HG02870 (cell line): ENCODE measurements around the gene TMC6.
"Not testable (repeated sequence)": the region's sequence is repeated elsewhere in the genome, so short reads cannot be mapped to it uniquely, and the experiment has no call there.

Experiments
- ATAC-seq: cut with Tn5 transposase; IDR thresholded peaks from one replicate; pipeline ENCODE4 v1.9.1; 2021; ENCODE audit warnings: mild to moderate bottlenecking, moderate library complexity; ENCODE audit not compliant: unreplicated experiment

The TMC6 gene

GRCh38 chr17:78128551-78129350 is at the start of gene TMC6:
Gene TMC6 (minus strand): TSS chr17:78128755. CDS start chr17:78126832, 1,923 bp downstream.
- ATAC-seq = no peak

DNA sequence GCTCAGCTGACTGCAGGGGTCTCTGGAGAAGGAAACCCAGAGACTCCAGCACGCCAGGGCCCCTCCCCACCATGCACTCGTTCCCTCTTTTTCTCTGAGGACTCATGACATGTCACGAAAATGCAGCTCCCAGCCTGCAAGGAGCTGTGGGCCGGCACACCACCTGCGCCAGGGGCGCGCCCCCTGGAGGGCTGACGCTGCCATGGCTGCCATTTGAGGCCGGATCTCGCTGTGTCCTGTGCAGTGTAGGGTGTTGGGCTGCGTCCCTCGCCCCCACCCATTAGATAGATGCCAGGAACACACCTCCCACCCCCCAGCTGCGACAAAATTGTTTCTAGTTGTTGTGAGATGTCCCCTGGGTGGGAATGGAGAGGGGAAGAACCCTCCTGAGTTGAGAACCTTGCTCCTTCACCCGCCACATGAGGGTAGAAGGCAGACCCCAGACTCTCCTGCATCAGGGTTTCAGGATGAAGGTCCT is 48.0 kb upstream of the TMC6 start:
- no peak for ATAC-seq

DNA sequence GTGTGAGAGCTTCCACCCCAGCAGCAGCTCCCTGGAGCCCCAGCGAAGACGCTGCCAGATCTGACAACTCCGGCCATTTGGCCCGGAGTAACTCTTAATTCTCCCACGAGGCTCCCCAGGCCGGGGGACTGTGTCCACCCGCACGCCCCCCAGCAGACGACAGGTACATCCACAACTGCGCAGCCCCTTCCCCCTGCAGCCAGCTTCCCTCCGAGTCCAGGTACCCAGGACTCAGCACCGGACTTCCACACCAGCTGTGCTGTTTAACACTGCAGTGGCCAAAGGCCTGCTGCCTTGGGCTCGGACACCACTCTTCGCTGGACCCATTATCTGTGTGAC is 47.1 kb upstream of the TMC6 start:
- ATAC-seq = no peak

- no peak for ATAC-seq
Observed at GRCh38 chr17:78174870-78175642, 46.5 kb upstream of the TMC6 start.

DNA sequence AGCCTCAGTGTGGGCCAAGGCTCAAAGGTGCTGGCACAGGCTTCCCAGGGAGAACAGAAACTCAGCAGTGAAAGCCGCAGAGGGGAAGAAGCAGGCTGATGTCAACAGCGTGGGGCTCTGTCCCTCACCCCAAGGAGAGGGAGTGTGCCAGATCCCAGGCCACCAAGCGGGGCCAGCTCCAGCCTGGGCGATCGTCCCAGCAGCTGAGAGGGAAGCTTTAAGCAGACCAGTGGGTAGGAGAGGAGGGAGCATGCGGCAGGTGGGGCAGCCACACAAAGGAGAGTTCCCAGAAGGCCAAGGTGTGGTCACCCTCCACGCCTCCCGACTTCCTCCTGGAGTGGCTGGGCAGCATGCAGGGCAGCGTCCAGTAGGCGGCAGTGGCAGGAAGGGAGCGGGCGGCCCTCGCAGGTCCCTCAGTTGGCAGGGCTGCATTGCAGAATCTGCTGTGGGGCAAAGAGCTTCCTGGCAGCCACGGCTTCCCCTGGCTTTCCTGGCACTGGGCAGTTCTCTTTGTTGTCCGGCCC is 45.9 kb upstream of the TMC6 start:
- ATAC-seq = no peak

DNA sequence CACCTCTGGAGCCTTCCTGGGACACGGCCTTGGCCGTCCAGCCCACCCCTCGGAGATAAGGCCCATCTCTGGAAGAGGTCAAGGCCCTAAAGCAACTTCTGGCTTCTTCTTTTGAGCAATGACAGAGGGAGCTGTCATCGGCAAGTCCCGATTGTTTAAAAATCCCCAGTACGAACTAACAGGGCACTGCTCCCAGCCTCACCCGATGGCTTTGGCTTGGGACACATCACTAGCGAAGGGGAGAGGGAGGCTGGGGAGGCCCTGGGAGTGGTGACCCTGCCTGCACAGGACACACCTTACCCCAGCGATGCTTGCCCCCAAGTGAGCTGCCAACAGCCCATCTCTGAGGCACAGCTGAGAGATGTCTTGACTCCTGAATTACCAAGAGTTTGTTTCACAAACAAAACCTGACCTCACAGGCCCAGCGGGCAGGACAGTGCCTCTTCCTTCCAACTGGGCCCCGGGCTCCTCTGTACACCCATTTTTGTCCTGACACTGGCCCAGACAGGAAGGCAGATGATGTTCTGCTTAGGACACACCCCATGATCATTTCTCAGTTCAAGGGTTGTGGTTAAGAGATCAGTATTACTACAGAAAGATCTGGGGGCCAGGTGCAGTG is 44.7 kb upstream of the TMC6 start:
- ATAC-seq = no peak

DNA sequence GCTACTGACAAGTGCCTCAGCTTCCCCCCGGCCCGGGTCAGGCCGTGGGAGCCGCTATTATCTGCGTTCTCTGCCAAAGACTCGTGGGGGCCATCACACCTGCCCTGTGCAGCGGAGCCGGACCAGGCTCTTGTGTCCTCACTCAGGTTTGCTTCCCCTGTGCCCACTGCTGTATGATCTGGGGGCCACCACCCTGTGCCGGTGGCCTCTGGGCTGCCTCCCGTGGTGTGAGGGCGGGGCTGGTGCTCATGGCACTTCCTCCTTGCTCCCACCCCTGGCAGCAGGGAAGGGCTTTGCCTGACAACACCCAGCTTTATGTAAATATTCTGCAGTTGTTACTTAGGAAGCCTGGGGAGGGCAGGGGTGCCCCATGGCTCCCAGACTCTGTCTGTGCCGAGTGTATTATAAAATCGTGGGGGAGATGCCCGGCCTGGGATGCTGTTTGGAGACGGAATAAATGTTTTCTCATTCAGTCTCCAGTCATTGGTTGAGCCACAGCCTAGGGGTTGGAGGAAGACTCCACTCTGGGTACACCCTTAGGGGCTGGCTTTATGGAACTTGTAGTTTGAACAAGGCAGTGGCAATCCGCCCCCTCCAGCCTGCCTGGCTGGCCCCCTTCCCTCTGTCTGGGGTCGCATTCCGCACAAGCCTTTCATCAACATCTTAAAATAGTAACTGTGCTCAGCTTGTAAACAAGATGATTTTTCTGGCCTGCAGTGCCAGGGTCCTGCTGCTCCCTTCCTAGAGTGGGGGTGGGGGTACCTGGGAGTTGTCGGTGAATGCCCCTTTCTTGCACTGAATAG is 43.9 kb upstream of the TMC6 start:
- no peak for ATAC-seq

DNA sequence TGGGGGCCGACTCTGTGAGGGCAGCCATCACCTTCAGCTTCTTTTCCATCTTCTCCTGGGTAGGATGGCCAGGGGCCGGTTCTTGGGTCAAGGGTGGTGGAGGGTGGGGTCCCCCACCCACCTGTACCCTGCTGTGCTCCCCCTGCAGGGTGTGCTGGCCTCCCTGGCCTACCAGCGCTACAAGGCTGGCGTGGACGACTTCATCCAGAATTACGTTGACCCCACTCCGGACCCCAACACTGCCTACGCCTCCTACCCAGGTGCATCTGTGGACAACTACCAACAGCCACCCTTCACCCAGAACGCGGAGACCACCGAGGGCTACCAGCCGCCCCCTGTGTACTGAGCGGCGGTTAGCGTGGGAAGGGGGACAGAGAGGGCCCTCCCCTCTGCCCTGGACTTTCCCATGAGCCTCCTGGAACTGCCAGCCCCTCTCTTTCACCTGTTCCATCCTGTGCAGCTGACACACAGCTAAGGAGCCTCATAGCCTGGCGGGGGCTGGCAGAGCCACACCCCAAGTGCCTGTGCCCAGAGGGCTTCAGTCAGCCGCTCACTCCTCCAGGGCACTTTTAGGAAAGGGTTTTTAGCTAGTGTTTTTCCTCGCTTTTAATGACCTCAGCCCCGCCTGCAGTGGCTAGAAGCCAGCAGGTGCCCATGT is 43.2 kb upstream of the TMC6 start:
- not testable (repeated sequence) for ATAC-seq

GRCh38 chr17:78170692-78171590 is 42.4 kb upstream of the TMC6 start:
- ATAC-seq = no peak

GRCh38 chr17:78168903-78169793 is 40.6 kb upstream of the TMC6 start:
- ATAC-seq = no peak

DNA sequence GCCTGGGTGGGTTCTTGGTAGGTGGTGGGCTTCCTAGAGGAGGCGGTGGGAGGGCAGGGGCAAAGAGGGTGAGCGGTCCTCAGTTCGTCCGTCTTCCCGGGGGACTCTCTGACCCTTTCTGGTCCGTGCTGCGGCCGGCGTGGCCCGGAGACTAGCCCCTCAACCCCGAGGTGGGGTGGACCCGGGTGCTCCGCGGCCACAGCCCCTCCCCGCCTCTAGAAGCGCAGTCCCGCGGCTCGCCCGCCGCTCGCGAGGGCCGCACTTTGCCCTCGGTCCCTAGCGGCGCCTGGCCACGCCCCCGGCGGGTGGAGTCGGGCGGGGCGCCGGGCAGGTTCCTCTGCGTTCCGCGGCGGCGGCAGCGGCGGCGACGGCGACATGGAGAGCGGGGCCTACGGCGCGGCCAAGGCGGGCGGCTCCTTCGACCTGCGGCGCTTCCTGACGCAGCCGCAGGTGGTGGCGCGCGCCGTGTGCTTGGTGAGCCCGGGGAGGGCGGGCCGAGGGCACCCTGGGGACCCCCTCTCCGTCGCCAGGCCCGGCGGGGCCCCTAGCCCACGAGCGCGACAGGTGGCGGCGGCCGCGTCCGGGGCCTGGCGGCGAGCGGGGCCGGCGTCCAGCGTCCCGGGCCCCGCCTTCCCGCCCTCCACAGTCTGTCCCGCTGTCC is 39.8 kb upstream of the TMC6 start, which contains the start of gene SYNGR2:
Gene SYNGR2, plus strand, starts transcription at position 340 of the 661 bp plus-strand sequence. Its CDS starts 36 bp downstream, at position 376.
- ATAC-seq = no peak

GRCh38 chr17:78166416-78166815 is 37.9 kb upstream of the TMC6 start:
- ATAC-seq = no peak

GRCh38 chr17:78164748-78165607 is 36.4 kb upstream of the TMC6 start:
- ATAC-seq = no peak

DNA sequence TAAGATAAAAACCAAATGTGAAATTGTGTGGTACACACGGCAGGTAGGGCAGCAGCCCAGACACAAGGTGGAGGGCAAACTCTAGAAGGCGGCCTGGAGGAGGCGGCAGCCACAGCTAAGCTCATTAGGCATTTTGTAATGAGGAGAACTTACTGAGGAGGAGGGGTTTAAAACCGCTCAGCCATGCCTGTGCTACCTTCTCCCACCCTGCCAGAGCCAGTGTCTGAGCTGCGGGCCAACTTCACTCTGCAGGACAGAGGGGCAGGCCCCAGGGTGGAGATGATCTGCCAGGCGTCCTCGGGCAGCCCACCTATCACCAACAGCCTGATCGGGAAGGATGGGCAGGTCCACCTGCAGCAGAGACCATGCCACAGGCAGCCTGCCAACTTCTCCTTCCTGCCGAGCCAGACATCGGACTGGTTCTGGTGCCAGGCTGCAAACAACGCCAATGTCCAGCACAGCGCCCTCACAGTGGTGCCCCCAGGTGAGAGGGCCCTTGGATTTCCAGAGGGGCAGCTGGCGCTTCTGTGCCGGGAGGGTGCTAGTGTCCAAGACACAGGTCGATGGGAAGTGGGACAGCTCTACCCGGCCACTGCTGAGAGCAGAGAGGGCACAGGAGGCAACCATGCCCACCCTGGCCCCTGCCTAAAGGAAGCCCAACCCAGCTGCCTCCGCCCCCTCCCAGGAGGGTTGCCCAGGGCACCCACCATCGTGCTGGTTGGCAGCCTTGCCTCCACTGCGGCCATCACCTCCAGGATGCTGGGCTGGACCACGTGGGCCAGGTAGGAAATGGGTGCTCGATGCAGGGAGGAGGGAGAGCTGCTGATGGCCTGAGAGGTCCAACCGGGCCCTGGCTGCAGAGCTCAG is 35.6 kb upstream of the TMC6 start:
- no peak for ATAC-seq

GRCh38 chr17:78159575-78160158 is 31.1 kb upstream of the TMC6 start:
- ATAC-seq = peak; percentile 44
